VCaP (cell line): ENCODE data around the gene KAZN.
"Not testable (repeated sequence)": the region's sequence is repeated elsewhere in the genome, so short reads cannot be mapped to it uniquely, and the experiment has no call there.

Experiments used
- H3K27ac ChIP-seq: fragments of 450-650 bp; 2 replicates; pipeline ENCODE4 v1.5.1; 2017
- TF ChIP-seq, protein P1 (sequence below): fragments of 450-650 bp; conservative IDR thresholded peaks from 2 replicates; pipeline ENCODE4 v1.5.1; 2017; ENCODE audit warnings: mild to moderate bottlenecking, moderate library complexity

Gene KAZN

GRCh38 chr1:14572861-14573260, 25.6 kb upstream of the KAZN start:
- TF ChIP-seq, protein P1, sequence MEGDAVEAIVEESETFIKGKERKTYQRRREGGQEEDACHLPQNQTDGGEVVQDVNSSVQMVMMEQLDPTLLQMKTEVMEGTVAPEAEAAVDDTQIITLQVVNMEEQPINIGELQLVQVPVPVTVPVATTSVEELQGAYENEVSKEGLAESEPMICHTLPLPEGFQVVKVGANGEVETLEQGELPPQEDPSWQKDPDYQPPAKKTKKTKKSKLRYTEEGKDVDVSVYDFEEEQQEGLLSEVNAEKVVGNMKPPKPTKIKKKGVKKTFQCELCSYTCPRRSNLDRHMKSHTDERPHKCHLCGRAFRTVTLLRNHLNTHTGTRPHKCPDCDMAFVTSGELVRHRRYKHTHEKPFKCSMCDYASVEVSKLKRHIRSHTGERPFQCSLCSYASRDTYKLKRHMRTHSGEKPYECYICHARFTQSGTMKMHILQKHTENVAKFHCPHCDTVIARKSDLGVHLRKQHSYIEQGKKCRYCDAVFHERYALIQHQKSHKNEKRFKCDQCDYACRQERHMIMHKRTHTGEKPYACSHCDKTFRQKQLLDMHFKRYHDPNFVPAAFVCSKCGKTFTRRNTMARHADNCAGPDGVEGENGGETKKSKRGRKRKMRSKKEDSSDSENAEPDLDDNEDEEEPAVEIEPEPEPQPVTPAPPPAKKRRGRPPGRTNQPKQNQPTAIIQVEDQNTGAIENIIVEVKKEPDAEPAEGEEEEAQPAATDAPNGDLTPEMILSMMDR, result no peak
- no peak overlapping the region for H3K27ac ChIP-seq

GRCh38 chr1:14576155-14576554, 22.3 kb upstream of the KAZN start:
- TF ChIP-seq, protein P1, result no peak
- no peak overlapping the region for H3K27ac ChIP-seq

DNA sequence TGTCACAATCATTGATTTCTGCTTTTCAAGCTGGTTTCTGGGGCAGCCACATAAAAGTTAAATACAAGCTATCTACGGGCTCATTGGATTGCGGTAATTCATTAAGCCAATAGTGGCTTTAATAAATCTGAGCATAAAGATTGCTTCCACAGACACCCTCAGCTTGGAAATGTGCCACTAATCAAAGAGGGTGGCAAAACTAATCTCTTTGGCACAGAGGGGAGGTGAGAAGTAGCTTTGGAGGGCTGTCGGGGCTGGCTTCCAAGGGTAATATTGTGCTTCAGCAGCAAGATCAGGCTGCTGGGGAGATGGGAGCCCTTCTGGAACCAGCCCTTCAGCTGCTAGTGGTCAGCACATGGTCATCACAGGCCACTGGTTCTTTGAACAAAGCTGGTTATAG, 21.2 kb upstream of the KAZN start:
- TF ChIP-seq, protein P1, result no peak
- H3K27ac ChIP-seq, result no peak overlapping the region

GRCh38 chr1:14578156-14578555, 20.3 kb upstream of the KAZN start:
- TF ChIP-seq, protein P1, result no peak
- H3K27ac ChIP-seq, result no peak overlapping the region

- H3K27ac ChIP-seq, result not testable (repeated sequence)
Measured at GRCh38 chr1:14580295-14580694, 18.2 kb upstream of the KAZN start.

DNA sequence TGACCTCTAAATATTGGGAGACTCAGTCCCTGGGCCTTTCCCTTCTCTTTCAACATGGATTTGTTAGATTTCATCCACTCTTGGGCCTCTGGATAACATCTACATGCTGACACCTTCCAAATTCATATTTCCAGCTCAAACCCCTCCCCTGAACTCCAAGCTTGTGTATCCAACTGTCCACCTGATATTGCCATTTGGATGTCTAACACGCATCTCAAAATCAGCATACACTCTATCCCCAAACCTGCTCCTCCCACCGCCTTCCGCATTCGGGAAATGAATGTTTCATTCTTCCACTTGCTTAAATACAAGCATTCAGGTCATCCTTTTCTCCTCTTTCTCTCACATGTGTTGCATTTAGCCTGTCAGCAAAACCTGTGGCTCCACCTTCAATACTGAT, 17.5 kb upstream of the KAZN start:
- H3K27ac ChIP-seq, result no peak overlapping the region
- TF ChIP-seq, protein P1, result no peak

DNA sequence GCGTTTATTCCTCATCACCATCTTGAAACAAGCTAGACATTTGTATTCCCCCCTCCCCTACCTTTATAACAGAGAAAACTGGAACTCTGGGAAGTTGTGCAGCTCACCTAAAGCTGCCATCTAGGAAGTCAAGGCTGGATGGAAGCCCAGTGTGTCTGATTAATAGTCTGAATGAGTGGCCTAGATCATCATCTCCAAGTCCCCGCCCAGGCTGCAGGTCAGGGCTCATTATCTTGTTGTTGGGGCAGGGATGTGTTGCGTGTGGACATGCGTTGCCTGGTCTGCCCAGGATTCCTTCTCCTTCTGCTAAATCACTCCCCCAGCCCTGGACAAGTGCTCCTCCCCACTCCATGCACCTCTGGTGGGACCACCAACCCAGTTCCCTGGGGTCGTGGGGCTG, 14.7 kb upstream of the KAZN start:
- H3K27ac ChIP-seq, result no peak overlapping the region
- TF ChIP-seq, protein P1, result no peak

GRCh38 chr1:14585728-14586127, 12.8 kb upstream of the KAZN start:
- H3K27ac ChIP-seq, result no peak overlapping the region
- TF ChIP-seq, protein P1, result no peak
